Measurements from ENCODE around the gene DNAJC17.
A peak's percentile ranks its signal among the peaks of the same experiment; 100 is the strongest.

Gene DNAJC17

GRCh38 chr15:40766906-40767837 is 40.1 kb downstream of the DNAJC17 start:
- DNase-seq (no peak), ATAC-seq (no peak)
- Mint-ChIP-seq H3K9me3 (no peaks in the 10 kb centered on the region), H3K27ac (peak overlapping the region in 1 of 2 donors; percentile 48), H3K4me3 (no peak overlapping the region), H3K4me1 (peaks cover 88% of the 10 kb centered on the region), H3K27me3 (no peaks in the 10 kb centered on the region)

- Mint-ChIP-seq H3K27ac (no peak overlapping the region), H3K4me1 (peaks cover 87% of the 10 kb centered on the region), H3K27me3 (no peaks in the 10 kb centered on the region), H3K4me3 (peak overlapping the region; percentile 22 to 94), H3K9me3 (no peaks in the 10 kb centered on the region)
- ATAC-seq (no peak), DNase-seq (no peak)
Observed at GRCh38 chr15:40766194-40766815, 41.0 kb downstream of the DNAJC17 start.

- Mint-ChIP-seq H3K27ac (peak overlapping the region in 1 of 2 donors; percentile 19), H3K4me1 (peaks cover 71% of the 10 kb centered on the region), H3K27me3 (no peaks in the 10 kb centered on the region), H3K4me3 (peak overlapping the region; percentile 94 to 95), H3K9me3 (no peaks in the 10 kb centered on the region)
- no peak for ATAC-seq
- DNase-seq: no peak
Observed at GRCh38 chr15:40764629-40765103, 42.6 kb downstream of the DNAJC17 start.

GRCh38 chr15:40763801-40764628 is 43.3 kb downstream of the DNAJC17 start, which contains the start of gene GCHFR:
GCHFR (plus strand) TSS chr15:40764068; CDS start chr15:40764181, 113 bp downstream.
- ATAC-seq (peak; percentile 68), DNase-seq (peak; percentile 74 to 79)
- Mint-ChIP-seq H3K4me3 (peak within 1 kb of the TSS; percentile 94 to 95), H3K27ac (peak within 1 kb of the TSS; percentile 76 to 94), H3K27me3 (no peaks in the 10 kb centered on the region), H3K4me1 (peaks cover 64% of the 10 kb centered on the region), H3K9me3 (no peaks in the 10 kb centered on the region)

GRCh38 chr15:40762919-40763800 is 44.1 kb downstream of the DNAJC17 start:
- ATAC-seq: peak; percentile 23
- Mint-ChIP-seq H3K4me1 (peaks cover 56% of the 10 kb centered on the region), H3K9me3 (no peaks in the 10 kb centered on the region), H3K4me3 (peak overlapping the region; percentile 94 to 95), H3K27ac (peak overlapping the region; percentile 76 to 94), H3K27me3 (no peaks in the 10 kb centered on the region)
- DNase-seq: peak in 1 of 2 donors; percentile 55

- Mint-ChIP-seq H3K27ac (no peak overlapping the region), H3K9me3 (no peaks in the 10 kb centered on the region), H3K4me3 (no peak overlapping the region), H3K27me3 (no peaks in the 10 kb centered on the region), H3K4me1 (peaks cover 33% of the 10 kb centered on the region)
- DNase-seq: no peak
- no peak for ATAC-seq
Observed at GRCh38 chr15:40759961-40760360, 47.3 kb downstream of the DNAJC17 start.

- peak overlapping the region in 1 of 2 donors; percentile 30 for H3K27ac Mint-ChIP-seq
- H3K27me3 Mint-ChIP-seq: no peaks in the 10 kb centered on the region
- ATAC-seq (no peak), DNase-seq (no peak)
- H3K9me3 Mint-ChIP-seq: no peaks in the 10 kb centered on the region
- H3K4me3 Mint-ChIP-seq: peak overlapping the region in 1 of 2 donors; percentile 41
- H3K4me1 Mint-ChIP-seq: peaks cover 39% of the 10 kb centered on the region
Observed at GRCh38 chr15:40756938-40757337, 50.3 kb downstream of the DNAJC17 start.

GRCh38 chr15:40755812-40756208 is 51.5 kb downstream of the DNAJC17 start:
- Mint-ChIP-seq H3K27ac (peak overlapping the region; percentile 99 to 100), H3K4me1 (peaks cover 45% of the 10 kb centered on the region), H3K9me3 (no peaks in the 10 kb centered on the region), H3K27me3 (no peaks in the 10 kb centered on the region), H3K4me3 (peak overlapping the region; percentile 98 to 100)
- DNase-seq (no peak), ATAC-seq (no peak)

- Mint-ChIP-seq H3K27ac (peak within 1 kb of the TSS; percentile 99 to 100), H3K9me3 (no peaks in the 10 kb centered on the region), H3K4me1 (peaks cover 45% of the 10 kb centered on the region), H3K4me3 (peak within 1 kb of the TSS; percentile 98 to 100), H3K27me3 (no peaks in the 10 kb centered on the region)
- DNase-seq (peak; percentile 94 to 95), ATAC-seq (peak; percentile 90)
Observed at GRCh38 chr15:40754883-40755811, 52.1 kb downstream of the DNAJC17 start, which contains the start of gene RMDN3. RMDN3 (minus strand) TSS chr15:40755254; CDS start chr15:40754783, 471 bp downstream.

GRCh38 chr15:40754574-40754882 is 52.7 kb downstream of the DNAJC17 start:
- ATAC-seq: peak; percentile 19
- Mint-ChIP-seq H3K27ac (peak overlapping the region; percentile 78 to 99), H3K4me1 (peaks cover 45% of the 10 kb centered on the region), H3K27me3 (no peaks in the 10 kb centered on the region), H3K4me3 (peak overlapping the region; percentile 98 to 100), H3K9me3 (no peaks in the 10 kb centered on the region)
- no peak for DNase-seq

- H3K4me3 Mint-ChIP-seq: no peak overlapping the region
- DNase-seq (no peak), ATAC-seq (no peak)
- peaks cover 58% of the 10 kb centered on the region for H3K4me1 Mint-ChIP-seq
- H3K9me3 Mint-ChIP-seq: no peaks in the 10 kb centered on the region
- no peaks in the 10 kb centered on the region for H3K27me3 Mint-ChIP-seq
- H3K27ac Mint-ChIP-seq: no peak overlapping the region
Observed at GRCh38 chr15:40751745-40752144, 55.5 kb downstream of the DNAJC17 start.

GRCh38 chr15:40750885-40751284 is 56.4 kb downstream of the DNAJC17 start:
- DNase-seq: no peak
- H3K9me3 Mint-ChIP-seq: no peaks in the 10 kb centered on the region
- H3K27me3 Mint-ChIP-seq: no peaks in the 10 kb centered on the region
- H3K4me3 Mint-ChIP-seq: no peak overlapping the region
- peaks cover 58% of the 10 kb centered on the region for H3K4me1 Mint-ChIP-seq
- ATAC-seq: no peak
- no peak overlapping the region for H3K27ac Mint-ChIP-seq

GRCh38 chr15:40749151-40749630 is 58.1 kb downstream of the DNAJC17 start:
- peaks cover 51% of the 10 kb centered on the region for H3K4me1 Mint-ChIP-seq
- H3K4me3 Mint-ChIP-seq: no peak overlapping the region
- ATAC-seq (no peak), DNase-seq (no peak)
- H3K9me3 Mint-ChIP-seq: no peaks in the 10 kb centered on the region
- no peak overlapping the region for H3K27ac Mint-ChIP-seq
- H3K27me3 Mint-ChIP-seq: no peaks in the 10 kb centered on the region

All from stimulated activated naive CD8-positive, alpha-beta T cell treated with anti-CD3 and anti-CD28 coated beads, Interleukin-15, amount 100 ng/mL, for 72 hours (primary cell).